Immature natural killer cell (primary cell): ENCODE measurements around the gene ARHGAP26. TPM values are rescaled to one million over a fixed set of nuclear protein-coding genes. Genes with fewer than 3 reads are reported as not detected.
A peak's percentile ranks its signal among the peaks of the same experiment; 100 is the strongest.

ENCODE experiments used
- DNase-seq, 3 donors: peaks; one replicate each; pipeline ENCODE4 v3.0.0; 2022; ENCODE audit warnings: mixed read lengths in 1 of 3
- H3K27ac Mint-ChIP-seq, 6 donors: one replicate each; pipeline ENCODE4 v1.8.0; 2020; ENCODE audit warnings: mixed read lengths in 6 of 6, mild to moderate bottlenecking in 5 of 6, inconsistent platforms in 4 of 6, moderate library complexity in 3 of 6
- H3K27me3 Mint-ChIP-seq, 3 donors: one replicate each; pipeline ENCODE4 v1.8.0; 2020 to 2021; ENCODE audit warnings: low read depth in 3 of 3, mild to moderate bottlenecking in 3 of 3, mixed read lengths in 3 of 3, moderate library complexity in 3 of 3, inconsistent platforms in 1 of 3
- H3K36me3 Mint-ChIP-seq, 3 donors: one replicate each; pipeline ENCODE4 v1.8.0; 2020; ENCODE audit warnings: mixed read lengths in 3 of 3, inconsistent platforms in 2 of 3, mild to moderate bottlenecking in 2 of 3
- H3K4me1 Mint-ChIP-seq, 2 donors: one replicate each; pipeline ENCODE4 v1.8.0; 2020; ENCODE audit warnings: inconsistent platforms in 2 of 2, mild to moderate bottlenecking in 2 of 2, mixed read lengths in 2 of 2, moderate library complexity in 1 of 2
- H3K4me3 Mint-ChIP-seq, 5 donors: one replicate each; pipeline ENCODE4 v1.8.0; 2020; ENCODE audit warnings: mild to moderate bottlenecking in 5 of 5, mixed read lengths in 5 of 5, inconsistent platforms in 3 of 5, moderate library complexity in 3 of 5
- H3K9me3 Mint-ChIP-seq, 6 donors: one replicate each; pipeline ENCODE4 v1.8.0; 2020; ENCODE audit warnings: mild to moderate bottlenecking in 6 of 6, mixed read lengths in 6 of 6, inconsistent platforms in 4 of 6, moderate library complexity in 3 of 6
- polyA plus RNA-seq, 3 donors: library from polyadenylated mRNA; unstranded; fragments of 300-500 nt; fragmentation: Illumina TruSeq; gene quantifications; one replicate each; pipeline ENCODE4 v1.2.3, GENCODE V29; 2021

Gene ARHGAP26
- polyA plus RNA-seq, 3 donors from 2014 or later, result 14.5 to 43.7 (median 17.6) TPM

GRCh38 chr5:143229426-143229895 lies 459.3 kb downstream of the ARHGAP26 start:
- Mint-ChIP-seq H3K4me3 (peak overlapping the region; percentile 66 to 80 (median 76)), H3K36me3 (peaks cover 0 to 11% (median 4%) of the 10 kb centered on the region in 3 donors), H3K4me1 (peaks cover 38 to 39% of the 10 kb centered on the region in 2 donors), H3K27me3 (peaks cover 2 to 6% (median 4%) of the 10 kb centered on the region in 3 donors), H3K27ac (peak overlapping the region; percentile 68 to 95 (median 88)), H3K9me3 (no peaks in the 10 kb centered on the region)
- DNase-seq, result peak in 2 of 3 donors; percentile 28 to 29

GRCh38 chr5:143229896-143230675 lies 459.9 kb downstream of the ARHGAP26 start:
- Mint-ChIP-seq H3K4me1 (peaks cover 33 to 34% of the 10 kb centered on the region in 2 donors), H3K9me3 (no peaks in the 10 kb centered on the region), H3K4me3 (peak overlapping the region; percentile 66 to 80 (median 76)), H3K27me3 (peaks cover 2 to 4% (median 2%) of the 10 kb centered on the region in 3 donors), H3K36me3 (peaks cover 0 to 7% (median 0%) of the 10 kb centered on the region in 3 donors), H3K27ac (peak overlapping the region; percentile 68 to 95 (median 88))
- peak; percentile 34 to 41 (median 40) for DNase-seq

GRCh38 chr5:143230676-143230996 lies 460.5 kb downstream of the ARHGAP26 start:
- no peak for DNase-seq
- Mint-ChIP-seq H3K36me3 (peaks cover 0 to 7% (median 0%) of the 10 kb centered on the region in 3 donors), H3K4me1 (peaks cover 33 to 34% of the 10 kb centered on the region in 2 donors), H3K9me3 (no peaks in the 10 kb centered on the region), H3K27me3 (peaks cover 2 to 4% (median 2%) of the 10 kb centered on the region in 3 donors), H3K27ac (peak overlapping the region; percentile 36 to 92 (median 76)), H3K4me3 (peak overlapping the region in 4 of 5 donors; percentile 66 to 80 (median 77))

- no peak for DNase-seq
- peaks cover 33% of the 10 kb centered on the region in 2 donors for H3K4me1 Mint-ChIP-seq
- peak overlapping the region in 3 of 6 donors; percentile 0 to 54 (median 36) for H3K27ac Mint-ChIP-seq
- H3K36me3 Mint-ChIP-seq, result peaks cover 0 to 7% (median 0%) of the 10 kb centered on the region in 3 donors
- no peak overlapping the region for H3K4me3 Mint-ChIP-seq
- H3K9me3 Mint-ChIP-seq, result no peaks in the 10 kb centered on the region
- peaks cover 2 to 4% (median 2%) of the 10 kb centered on the region in 3 donors for H3K27me3 Mint-ChIP-seq
Measured at GRCh38 chr5:143231416-143231815, 461.2 kb downstream of the ARHGAP26 start.

GRCh38 chr5:143231973-143232812 lies 462.0 kb downstream of the ARHGAP26 start:
- Mint-ChIP-seq H3K27me3 (peaks cover 2 to 4% (median 2%) of the 10 kb centered on the region in 3 donors), H3K27ac (peak overlapping the region in 3 of 6 donors; percentile 0 to 32 (median 2)), H3K4me1 (peaks cover 33% of the 10 kb centered on the region in 2 donors), H3K9me3 (no peaks in the 10 kb centered on the region), H3K36me3 (peaks cover 0 to 7% (median 0%) of the 10 kb centered on the region in 3 donors), H3K4me3 (no peak overlapping the region)
- no peak for DNase-seq

GRCh38 chr5:143233031-143233430 lies 462.9 kb downstream of the ARHGAP26 start:
- Mint-ChIP-seq H3K4me3 (no peak overlapping the region), H3K27me3 (peaks cover 2 to 4% (median 2%) of the 10 kb centered on the region in 3 donors), H3K27ac (peak overlapping the region in 1 of 6 donors; percentile 59), H3K9me3 (no peaks in the 10 kb centered on the region), H3K4me1 (peaks cover 27 to 28% of the 10 kb centered on the region in 2 donors), H3K36me3 (peaks cover 0 to 7% (median 0%) of the 10 kb centered on the region in 3 donors)
- DNase-seq, result no peak

- no peaks in the 10 kb centered on the region for H3K9me3 Mint-ChIP-seq
- peaks cover 2 to 7% (median 3%) of the 10 kb centered on the region in 3 donors for H3K27me3 Mint-ChIP-seq
- no peak overlapping the region for H3K4me3 Mint-ChIP-seq
- DNase-seq, result no peak
- peaks cover 0 to 7% (median 0%) of the 10 kb centered on the region in 3 donors for H3K36me3 Mint-ChIP-seq
- H3K4me1 Mint-ChIP-seq, result peaks cover 20 to 21% of the 10 kb centered on the region in 2 donors
- H3K27ac Mint-ChIP-seq, result no peak overlapping the region
Measured at GRCh38 chr5:143234162-143234842, 464.1 kb downstream of the ARHGAP26 start.

GRCh38 chr5:143235423-143235822 lies 465.2 kb downstream of the ARHGAP26 start:
- Mint-ChIP-seq H3K36me3 (peaks cover 0 to 7% (median 0%) of the 10 kb centered on the region in 3 donors), H3K4me3 (no peak overlapping the region), H3K27ac (no peak overlapping the region), H3K9me3 (no peaks in the 10 kb centered on the region), H3K4me1 (peaks cover 9 to 10% of the 10 kb centered on the region in 2 donors), H3K27me3 (peaks cover 0 to 9% (median 3%) of the 10 kb centered on the region in 3 donors)
- no peak for DNase-seq

- no peak for DNase-seq
- H3K36me3 Mint-ChIP-seq, result peaks cover 0 to 7% (median 0%) of the 10 kb centered on the region in 3 donors
- no peaks in the 10 kb centered on the region for H3K4me1 Mint-ChIP-seq
- H3K27me3 Mint-ChIP-seq, result peaks cover 0 to 5% (median 3%) of the 10 kb centered on the region in 3 donors
- H3K4me3 Mint-ChIP-seq, result no peak overlapping the region
- H3K27ac Mint-ChIP-seq, result no peak overlapping the region
- no peaks in the 10 kb centered on the region for H3K9me3 Mint-ChIP-seq
Measured at GRCh38 chr5:143236682-143237081, 466.5 kb downstream of the ARHGAP26 start.

- Mint-ChIP-seq H3K36me3 (peaks cover 0 to 7% (median 0%) of the 10 kb centered on the region in 3 donors), H3K9me3 (no peaks in the 10 kb centered on the region), H3K27ac (no peak overlapping the region), H3K27me3 (peaks cover 0 to 5% (median 3%) of the 10 kb centered on the region in 3 donors), H3K4me3 (no peak overlapping the region), H3K4me1 (no peaks in the 10 kb centered on the region)
- no peak for DNase-seq
Measured at GRCh38 chr5:143237664-143238063, 467.5 kb downstream of the ARHGAP26 start.

- Mint-ChIP-seq H3K36me3 (peaks cover 0 to 7% (median 0%) of the 10 kb centered on the region in 3 donors), H3K27ac (peak overlapping the region in 1 of 6 donors; percentile 35), H3K4me1 (no peaks in the 10 kb centered on the region), H3K27me3 (peaks cover 0 to 5% (median 3%) of the 10 kb centered on the region in 3 donors), H3K4me3 (no peak overlapping the region), H3K9me3 (no peaks in the 10 kb centered on the region)
- DNase-seq, result no peak
Measured at GRCh38 chr5:143238620-143239019, 468.4 kb downstream of the ARHGAP26 start.

- H3K4me3 Mint-ChIP-seq, result no peak overlapping the region
- H3K27ac Mint-ChIP-seq, result no peak overlapping the region
- H3K36me3 Mint-ChIP-seq, result no peaks in the 10 kb centered on the region
- H3K9me3 Mint-ChIP-seq, result no peaks in the 10 kb centered on the region
- no peaks in the 10 kb centered on the region for H3K4me1 Mint-ChIP-seq
- peaks cover 0 to 5% (median 1%) of the 10 kb centered on the region in 3 donors for H3K27me3 Mint-ChIP-seq
- DNase-seq, result no peak
Measured at GRCh38 chr5:143239882-143240518, 469.8 kb downstream of the ARHGAP26 start.

GRCh38 chr5:143241892-143242291 lies 471.7 kb downstream of the ARHGAP26 start:
- peaks cover 0 to 5% (median 1%) of the 10 kb centered on the region in 3 donors for H3K27me3 Mint-ChIP-seq
- H3K27ac Mint-ChIP-seq, result no peak overlapping the region
- peaks cover 0 to 10% (median 0%) of the 10 kb centered on the region in 3 donors for H3K36me3 Mint-ChIP-seq

More at GRCh38 chr5:143241892-143242291, 471.7 kb downstream of the ARHGAP26 start:
- no peaks in the 10 kb centered on the region for H3K9me3 Mint-ChIP-seq
- H3K4me3 Mint-ChIP-seq, result no peak overlapping the region
- no peaks in the 10 kb centered on the region for H3K4me1 Mint-ChIP-seq
- DNase-seq, result no peak
